SKM-1 (cell line): Measurements from ENCODE around the gene SLC2A1.

Experiments used
- DNase-seq: peaks from one replicate; lab custom pipeline; 2025; ENCODE audit not compliant: unreplicated experiment; lab: John Stamatoyannopoulos, UW

Gene SLC2A1

GRCh38 chr1:42958488-42959319, at the start of gene SLC2A1:
Gene SLC2A1 (minus strand): TSS chr1:42958868. CDS start chr1:42958651, 217 bp downstream.
- peak; percentile 78 for DNase-seq

GRCh38 chr1:43007377-43008114, 48.9 kb upstream of the SLC2A1 start:
- no peak for DNase-seq

- DNase-seq = no peak
Measured at GRCh38 chr1:43005460-43006361, 47.0 kb upstream of the SLC2A1 start.

- no peak for DNase-seq
Measured at GRCh38 chr1:43004587-43005459, 46.2 kb upstream of the SLC2A1 start.

- no peak for DNase-seq
Measured at GRCh38 chr1:43002766-43003165, 44.1 kb upstream of the SLC2A1 start.

DNA sequence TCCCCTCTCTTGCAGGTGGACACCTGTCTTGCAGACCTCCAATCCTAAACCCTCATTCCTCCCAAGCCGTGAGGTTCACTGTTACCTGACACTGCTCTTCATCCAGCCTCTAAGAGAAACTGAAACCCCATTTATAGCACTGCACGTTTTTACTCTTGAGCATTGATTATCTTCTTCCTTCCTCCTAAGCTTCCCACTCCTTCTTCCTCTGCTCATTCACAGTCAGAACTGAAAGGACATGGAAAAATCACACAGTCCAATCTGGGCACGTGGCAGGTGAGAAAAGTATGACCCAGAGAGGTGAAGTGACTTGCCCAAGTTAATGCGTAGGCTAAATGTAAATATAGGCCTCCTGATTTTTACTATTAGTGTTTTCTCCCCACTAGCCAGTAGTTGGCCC, 43.4 kb upstream of the SLC2A1 start:
- no peak for DNase-seq

GRCh38 chr1:43001434-43001833, 42.8 kb upstream of the SLC2A1 start:
- DNase-seq = no peak

DNA sequence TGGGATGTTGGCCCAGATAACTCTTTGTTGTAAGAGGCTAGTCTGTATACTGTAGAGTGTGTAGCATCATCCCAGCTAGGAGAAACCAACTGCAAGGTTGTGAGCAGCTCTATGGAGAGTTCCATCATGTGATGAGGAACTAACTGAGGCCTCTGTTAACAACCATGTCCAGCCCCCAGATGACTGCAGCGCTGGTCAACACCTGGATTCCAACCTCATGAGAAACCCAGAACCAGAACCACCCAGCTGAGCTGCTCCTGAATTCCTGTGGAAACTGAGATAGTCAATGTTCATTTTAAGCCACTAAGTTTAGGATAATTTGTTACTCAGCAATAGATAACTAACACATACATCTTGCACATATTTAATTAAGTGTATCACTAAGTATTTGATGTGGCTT, 41.6 kb upstream of the SLC2A1 start:
- DNase-seq = no peak

- DNase-seq = no peak
Measured at GRCh38 chr1:42999308-42999707, 40.6 kb upstream of the SLC2A1 start.

GRCh38 chr1:42998386-42998785, 39.7 kb upstream of the SLC2A1 start:
- no peak for DNase-seq

- DNase-seq = no peak
Measured at GRCh38 chr1:42996384-42996970, 37.8 kb upstream of the SLC2A1 start.

DNA sequence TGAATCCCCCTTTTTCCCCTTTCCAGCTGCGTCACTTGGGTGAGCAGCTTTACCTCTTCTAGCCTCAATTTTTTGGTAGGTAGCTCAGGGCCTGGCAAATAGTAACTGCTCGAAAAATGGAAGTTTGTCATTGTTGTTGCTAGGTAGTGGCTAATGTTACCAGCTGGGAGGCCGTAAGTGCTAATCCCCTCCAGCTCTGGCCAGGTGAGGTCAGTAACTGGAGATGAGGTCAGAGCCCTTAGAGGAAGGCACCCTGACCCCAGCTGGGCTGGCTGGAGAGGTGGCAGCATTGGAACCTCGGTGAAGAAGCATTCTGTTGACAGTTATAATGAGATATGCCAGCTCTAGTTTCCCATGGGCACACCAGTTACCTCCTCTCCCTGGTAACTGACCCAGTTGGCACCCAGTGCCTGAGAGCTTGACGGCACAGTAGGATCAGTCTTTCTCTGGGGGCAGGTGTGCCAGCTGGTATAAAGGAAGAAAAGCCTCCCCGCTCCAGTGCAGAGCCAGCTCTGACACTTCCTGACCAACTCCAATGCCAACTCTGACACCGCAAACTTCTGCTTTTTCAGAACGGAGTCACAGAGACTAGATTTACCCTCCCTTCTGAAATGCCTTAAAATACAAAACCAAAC, 35.0 kb upstream of the SLC2A1 start:
- DNase-seq = peak; percentile 72

GRCh38 chr1:42992054-42992571, 33.4 kb upstream of the SLC2A1 start:
- no peak for DNase-seq

- no peak for DNase-seq
Measured at GRCh38 chr1:42990757-42991346, 32.2 kb upstream of the SLC2A1 start.

GRCh38 chr1:42983693-42984092, 25.0 kb upstream of the SLC2A1 start:
- DNase-seq = no peak

DNA sequence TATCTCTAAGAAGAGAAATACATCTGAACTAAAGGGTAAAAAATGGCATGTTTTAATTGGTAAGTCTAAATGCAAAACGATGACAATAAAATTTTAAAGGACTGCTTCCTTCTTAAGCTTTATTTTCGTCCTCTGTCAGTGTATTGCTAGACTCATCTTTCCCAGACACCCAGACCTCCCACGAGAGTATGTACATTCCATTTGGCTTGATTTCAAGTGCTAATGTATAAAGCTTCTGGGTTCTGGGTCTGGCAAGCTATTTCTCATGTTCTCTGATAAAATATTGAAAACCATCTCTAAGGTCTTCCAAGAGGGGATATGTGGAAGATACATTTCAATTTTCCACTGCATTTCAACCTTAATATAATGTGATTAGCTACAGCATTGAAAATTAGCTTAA, 24.6 kb upstream of the SLC2A1 start:
- no peak for DNase-seq

GRCh38 chr1:42982641-42983040, 24.0 kb upstream of the SLC2A1 start:
- no peak for DNase-seq

DNA sequence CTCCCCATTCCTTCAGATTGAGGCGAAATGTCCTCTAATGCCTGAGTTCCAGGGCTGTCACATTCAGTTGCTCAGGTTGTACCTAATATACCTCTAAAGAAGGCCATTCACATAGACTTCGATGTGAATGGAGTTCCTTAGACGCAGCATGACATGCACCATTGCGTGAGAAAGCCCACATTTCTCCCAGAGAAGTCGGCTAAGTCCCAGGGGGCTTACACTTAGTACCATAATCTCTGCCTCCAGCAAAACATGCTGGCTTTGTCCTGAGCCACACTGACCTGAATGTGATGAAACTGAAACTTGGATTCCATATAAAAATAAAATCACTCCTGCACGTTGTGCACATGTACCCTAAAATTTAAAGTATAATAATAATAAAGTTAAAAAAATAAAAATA, 23.2 kb upstream of the SLC2A1 start:
- no peak for DNase-seq

- DNase-seq = no peak
Measured at GRCh38 chr1:42981255-42981805, 22.7 kb upstream of the SLC2A1 start.
